PFSK-1 (cell line): ENCODE results near the gene STPG2. TPM values are rescaled to one million over a fixed set of nuclear protein-coding genes. Genes with fewer than 3 reads are reported as not detected.

Source experiments
- FOXP2 ChIP-seq: optimal IDR thresholded peaks from 2 replicates; pipeline ENCODE3; 2011; ENCODE audit warnings: borderline replicate concordance, control low read depth, inconsistent platforms; ENCODE audit not compliant: insufficient read depth; ENCODE audit errors: extremely low read length, extremely low read depth
- POLR2AphosphoS5 ChIP-seq: IDR thresholded peaks from 2 replicates; pipeline ENCODE4 v1.6.1; 2012; ENCODE audit warnings: low read depth, mild to moderate bottlenecking, control low read depth, low read length, moderate library complexity
- SIN3A ChIP-seq: IDR thresholded peaks from 2 replicates; pipeline ENCODE4 v1.6.1; 2012; ENCODE audit warnings: mild to moderate bottlenecking, low read length, moderate library complexity, borderline replicate concordance; ENCODE audit not compliant: insufficient read depth
- TAF1 ChIP-seq: IDR thresholded peaks from 2 replicates; pipeline ENCODE4 v1.6.1; 2012; ENCODE audit warnings: low read length, control low read depth, borderline replicate concordance; ENCODE audit not compliant: insufficient read depth
- polyA plus RNA-seq: library from polyadenylated mRNA; unstranded; fragments of >200 nt; gene quantifications from one replicate; pipeline ENCODE4 v1.2.1, GENCODE V29; 2012; ENCODE audit warnings: low read depth, missing spikeins; ENCODE audit not compliant: insufficient read length
- TF ChIP-seq, protein P1 (sequence below), 2 experiments: IDR thresholded peaks; 2 replicates each; pipeline versions ENCODE4 v1.6.1 to v1.8.0; 2011 to 2012; ENCODE audit warnings: low read depth in 2 of 2, low read length in 2 of 2, control low read depth in 1 of 2, inconsistent platforms in 1 of 2, mild to moderate bottlenecking in 1 of 2, moderate library complexity in 1 of 2; ENCODE audit not compliant: insufficient read depth in 1 of 2

The STPG2 gene
- not detected for polyA plus RNA-seq

DNA sequence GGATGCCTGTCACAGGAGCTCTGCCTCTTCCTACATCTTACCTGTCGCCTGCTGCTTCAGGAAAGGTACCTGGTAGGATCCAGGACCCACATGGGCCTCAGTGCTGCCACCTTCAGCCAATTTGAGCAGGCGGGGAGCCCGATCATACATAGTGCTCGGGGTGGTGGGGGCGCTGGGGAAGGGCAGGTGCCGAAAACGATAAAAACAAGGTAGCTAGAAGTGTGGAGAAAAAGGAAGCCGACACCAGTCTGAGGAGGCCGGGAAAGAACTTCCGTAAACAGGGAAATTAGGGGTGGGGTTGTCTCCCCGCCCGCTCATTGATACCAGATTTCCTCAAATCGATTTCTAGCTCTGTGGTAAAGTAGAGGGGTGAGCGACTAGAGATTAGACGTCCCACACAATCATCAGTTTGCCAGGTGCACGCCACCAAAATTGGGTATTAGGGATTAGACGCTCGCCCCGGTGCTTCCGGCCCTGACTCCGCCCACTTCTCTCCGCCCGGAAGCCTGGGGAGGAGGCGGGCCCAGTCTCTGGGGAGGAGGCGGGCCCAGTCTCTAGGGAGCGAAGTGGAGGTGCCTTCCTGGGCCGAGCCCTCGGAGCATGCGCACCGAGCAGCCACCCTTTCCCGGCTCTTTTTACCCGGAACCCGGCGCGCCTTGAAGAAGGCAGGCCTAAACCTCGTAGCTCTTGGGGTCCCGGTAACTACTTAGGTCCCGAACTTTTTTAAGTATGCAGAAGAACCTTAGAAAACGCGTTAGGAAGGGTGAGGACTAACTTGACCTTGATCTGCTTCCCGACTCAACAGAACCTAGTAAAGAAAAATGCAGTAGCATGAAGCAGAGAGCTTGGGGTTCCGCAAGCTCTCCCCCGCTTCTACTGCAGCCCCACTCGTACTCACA, at the start of gene STPG2:
Gene STPG2 (minus strand): TSS at position 476 of the 899 bp plus-strand sequence.
- no peak for TF ChIP-seq SIN3A
- TF ChIP-seq FOXP2: no peak
- no peak for TF ChIP-seq POLR2AphosphoS5
- TF ChIP-seq TAF1: no peak
- TF ChIP-seq, protein P1, sequence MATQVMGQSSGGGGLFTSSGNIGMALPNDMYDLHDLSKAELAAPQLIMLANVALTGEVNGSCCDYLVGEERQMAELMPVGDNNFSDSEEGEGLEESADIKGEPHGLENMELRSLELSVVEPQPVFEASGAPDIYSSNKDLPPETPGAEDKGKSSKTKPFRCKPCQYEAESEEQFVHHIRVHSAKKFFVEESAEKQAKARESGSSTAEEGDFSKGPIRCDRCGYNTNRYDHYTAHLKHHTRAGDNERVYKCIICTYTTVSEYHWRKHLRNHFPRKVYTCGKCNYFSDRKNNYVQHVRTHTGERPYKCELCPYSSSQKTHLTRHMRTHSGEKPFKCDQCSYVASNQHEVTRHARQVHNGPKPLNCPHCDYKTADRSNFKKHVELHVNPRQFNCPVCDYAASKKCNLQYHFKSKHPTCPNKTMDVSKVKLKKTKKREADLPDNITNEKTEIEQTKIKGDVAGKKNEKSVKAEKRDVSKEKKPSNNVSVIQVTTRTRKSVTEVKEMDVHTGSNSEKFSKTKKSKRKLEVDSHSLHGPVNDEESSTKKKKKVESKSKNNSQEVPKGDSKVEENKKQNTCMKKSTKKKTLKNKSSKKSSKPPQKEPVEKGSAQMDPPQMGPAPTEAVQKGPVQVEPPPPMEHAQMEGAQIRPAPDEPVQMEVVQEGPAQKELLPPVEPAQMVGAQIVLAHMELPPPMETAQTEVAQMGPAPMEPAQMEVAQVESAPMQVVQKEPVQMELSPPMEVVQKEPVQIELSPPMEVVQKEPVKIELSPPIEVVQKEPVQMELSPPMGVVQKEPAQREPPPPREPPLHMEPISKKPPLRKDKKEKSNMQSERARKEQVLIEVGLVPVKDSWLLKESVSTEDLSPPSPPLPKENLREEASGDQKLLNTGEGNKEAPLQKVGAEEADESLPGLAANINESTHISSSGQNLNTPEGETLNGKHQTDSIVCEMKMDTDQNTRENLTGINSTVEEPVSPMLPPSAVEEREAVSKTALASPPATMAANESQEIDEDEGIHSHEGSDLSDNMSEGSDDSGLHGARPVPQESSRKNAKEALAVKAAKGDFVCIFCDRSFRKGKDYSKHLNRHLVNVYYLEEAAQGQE (IDR thresholded peaks at IDR 0.05; ENCODE audit: insufficient read depth in 1 of 2, low read depth in 2 of 2, low read length in 2 of 2): no peak

DNA sequence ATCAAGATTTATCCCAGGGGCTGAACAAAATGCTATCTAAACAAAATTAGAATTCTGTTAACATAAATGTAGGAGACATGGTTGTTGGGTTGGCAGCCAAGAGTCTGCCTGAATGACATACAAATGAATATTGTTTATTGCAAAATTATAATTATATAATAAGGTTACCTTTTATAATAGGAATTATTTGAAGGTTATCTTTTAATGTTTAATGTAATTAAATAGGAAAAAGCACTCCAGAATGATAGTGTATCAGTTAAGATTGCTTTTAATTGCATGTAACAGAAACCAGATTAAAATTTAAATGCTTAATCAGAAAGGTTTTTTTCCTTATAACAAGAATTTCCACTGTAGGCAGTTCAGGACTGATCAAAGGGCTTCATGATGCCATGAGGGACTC, 42.0 kb upstream of the STPG2 start:
- TF ChIP-seq, protein P1 (IDR thresholded peaks at IDR 0.05; ENCODE audit: insufficient read depth in 1 of 2, low read depth in 2 of 2, low read length in 2 of 2): no peak

DNA sequence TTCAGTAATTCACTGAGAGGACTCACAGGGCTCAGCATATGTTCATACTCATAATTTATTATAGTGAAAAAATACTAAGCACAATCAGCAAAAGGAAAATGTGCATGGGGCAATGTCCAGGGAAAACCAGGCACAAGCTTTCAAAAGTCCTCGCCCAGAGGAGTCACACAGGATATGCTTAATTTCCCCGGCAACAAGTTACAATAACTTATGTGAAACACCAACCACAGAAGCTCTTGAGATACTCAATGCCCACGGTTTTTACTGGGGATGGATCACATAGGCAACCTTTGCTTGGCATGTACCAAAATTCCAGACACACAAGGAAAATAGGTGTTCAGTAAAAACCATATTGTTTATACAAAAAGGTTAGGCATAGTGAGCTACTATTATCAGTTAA, 38.5 kb upstream of the STPG2 start:
- TF ChIP-seq TAF1 (no peak), SIN3A (no peak), POLR2AphosphoS5 (no peak), FOXP2 (no peak)
- TF ChIP-seq, protein P1 (IDR thresholded peaks at IDR 0.05; ENCODE audit: insufficient read depth in 1 of 2, low read depth in 2 of 2, low read length in 2 of 2): no peak

DNA sequence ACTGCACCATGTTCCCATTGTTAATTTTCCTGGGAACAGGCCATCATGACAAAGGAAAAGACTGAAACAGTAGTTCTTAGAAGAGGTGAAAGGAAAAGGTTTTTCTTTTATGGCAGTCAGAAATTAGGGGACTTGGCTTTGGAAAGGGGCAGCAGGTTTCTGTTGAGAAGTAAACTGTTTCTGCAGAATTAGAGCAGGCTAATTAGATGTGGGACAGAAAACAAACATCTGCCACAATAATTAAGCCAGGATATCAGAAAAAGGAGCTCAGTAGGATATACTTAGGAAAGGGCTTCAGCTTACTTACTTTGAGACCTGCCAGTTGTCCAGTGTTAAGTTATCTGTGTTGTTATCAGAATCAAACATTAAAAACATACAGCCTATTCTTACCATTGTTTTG, 36.7 kb upstream of the STPG2 start:
- TF ChIP-seq, protein P1 (IDR thresholded peaks at IDR 0.05; ENCODE audit: insufficient read depth in 1 of 2, low read depth in 2 of 2, low read length in 2 of 2): no peak
- no peak for TF ChIP-seq TAF1
- TF ChIP-seq POLR2AphosphoS5: no peak
- TF ChIP-seq FOXP2: no peak
- no peak for TF ChIP-seq SIN3A
